ENCODE results near the gene RASSF4. TPM values are rescaled to one million over a fixed set of nuclear protein-coding genes. Genes with fewer than 3 reads are reported as not detected.

RASSF4 gene
- total RNA-seq, 1 donor from 2014 or later, result 29.2 TPM

DNA sequence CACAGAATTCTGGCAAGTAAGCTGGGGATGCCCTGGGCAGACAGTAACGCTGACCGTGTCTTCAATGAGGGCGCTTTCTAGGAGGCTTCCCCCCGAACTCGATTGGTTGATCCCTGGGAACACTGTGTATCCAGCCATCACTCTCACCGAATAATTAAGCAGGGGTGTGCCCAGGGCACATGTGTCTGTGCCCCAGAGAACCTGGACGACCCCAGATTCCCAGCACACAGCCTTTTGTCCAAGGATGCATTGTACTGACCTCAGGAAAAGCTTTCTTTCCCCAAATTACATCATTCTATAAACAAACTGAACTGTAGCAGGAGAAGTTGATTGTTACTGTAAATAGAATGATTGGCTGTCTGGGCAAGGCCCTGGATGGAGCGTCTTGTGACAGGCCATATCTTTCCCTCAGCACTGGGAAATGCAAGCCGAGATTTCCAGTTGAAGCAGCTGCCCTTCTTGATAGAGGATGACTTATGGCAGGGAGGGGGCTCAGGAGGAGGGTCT is 25.6 kb downstream of the RASSF4 start:
- Histone ChIP-seq H3K4me1 (peaks cover 26% of the 10 kb centered on the region), H3K4me3 (no peak overlapping the region), H3K36me3 (no peaks in the 10 kb centered on the region), H3K27ac (peak overlapping the region; percentile 33), H3K27me3 (no peaks in the 10 kb centered on the region), H3K9me3 (no peaks in the 10 kb centered on the region)
- DNase-seq (ENCODE audit: extremely low spot score in 2 of 2), result no peak
- no peak for TF ChIP-seq CTCF (IDR thresholded peaks at IDR 0.05)
- TF ChIP-seq POLR2AphosphoS5 (IDR thresholded peaks at IDR 0.05; ENCODE audit: insufficient read depth in 1 of 2, low read depth in 1 of 2), result no peak
- TF ChIP-seq POLR2A (IDR thresholded peaks at IDR 0.05), result no peak
- intact Hi-C loops (cut with DNase I), result no loop called here

GRCh38 chr10:44986179-44986578 is 26.6 kb downstream of the RASSF4 start:
- intact Hi-C loops (cut with DNase I), result no loop called here
- no peaks in the 10 kb centered on the region for H3K27me3 ChIP-seq
- TF ChIP-seq POLR2AphosphoS5 (IDR thresholded peaks at IDR 0.05; ENCODE audit: insufficient read depth in 1 of 2, low read depth in 1 of 2), result no peak
- TF ChIP-seq POLR2A (IDR thresholded peaks at IDR 0.05), result no peak
- no peak for TF ChIP-seq CTCF (IDR thresholded peaks at IDR 0.05)
- peak overlapping the region; percentile 7 for H3K27ac ChIP-seq
- DNase-seq (ENCODE audit: extremely low spot score in 2 of 2), result no peak
- H3K4me3 ChIP-seq, result no peak overlapping the region
- no peaks in the 10 kb centered on the region for H3K36me3 ChIP-seq
- H3K9me3 ChIP-seq, result no peaks in the 10 kb centered on the region
- H3K4me1 ChIP-seq, result peaks cover 16% of the 10 kb centered on the region

DNA sequence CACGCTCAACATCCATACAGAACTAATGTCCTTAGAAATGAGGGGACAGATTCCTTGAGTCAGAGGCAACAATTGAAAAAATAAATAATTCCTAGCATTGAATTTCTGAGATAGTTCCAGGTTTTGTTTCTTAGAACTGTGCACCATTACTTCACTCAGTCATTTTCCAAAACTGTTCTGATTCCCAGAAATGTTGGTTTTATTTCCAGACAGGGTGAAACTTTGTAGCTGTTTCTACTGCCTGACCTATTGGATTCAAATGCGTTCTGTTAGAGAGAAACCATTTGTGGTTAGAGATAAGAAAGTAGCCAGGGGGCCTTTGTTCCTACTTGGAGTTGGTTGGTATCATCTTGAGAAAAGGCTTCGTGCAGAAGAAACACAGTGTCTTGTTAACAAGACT is 27.1 kb downstream of the RASSF4 start:
- Histone ChIP-seq H3K27ac (peak overlapping the region; percentile 7), H3K9me3 (no peaks in the 10 kb centered on the region), H3K36me3 (no peaks in the 10 kb centered on the region), H3K27me3 (no peaks in the 10 kb centered on the region), H3K4me1 (peaks cover 13% of the 10 kb centered on the region), H3K4me3 (no peak overlapping the region)
- TF ChIP-seq POLR2AphosphoS5 (IDR thresholded peaks at IDR 0.05; ENCODE audit: insufficient read depth in 1 of 2, low read depth in 1 of 2) (no peak), CTCF (IDR thresholded peaks at IDR 0.05) (no peak), POLR2A (IDR thresholded peaks at IDR 0.05) (no peak)
- intact Hi-C loops (cut with DNase I), result no loop called here
- no peak for DNase-seq (ENCODE audit: extremely low spot score in 2 of 2)

- H3K4me3 ChIP-seq, result no peak overlapping the region
- no peak for DNase-seq (ENCODE audit: extremely low spot score in 2 of 2)
- no peak for TF ChIP-seq CTCF (IDR thresholded peaks at IDR 0.05)
- TF ChIP-seq POLR2AphosphoS5 (IDR thresholded peaks at IDR 0.05; ENCODE audit: insufficient read depth in 1 of 2, low read depth in 1 of 2), result no peak
- no peak for TF ChIP-seq POLR2A (IDR thresholded peaks at IDR 0.05)
- no peaks in the 10 kb centered on the region for H3K36me3 ChIP-seq
- peaks cover 18% of the 10 kb centered on the region for H3K4me1 ChIP-seq
- no peaks in the 10 kb centered on the region for H3K27me3 ChIP-seq
- H3K27ac ChIP-seq, result no peak overlapping the region
- intact Hi-C loops (cut with DNase I), result no loop called here
- H3K9me3 ChIP-seq, result no peaks in the 10 kb centered on the region
Observed at GRCh38 chr10:44988957-44989585, 29.5 kb downstream of the RASSF4 start.

GRCh38 chr10:44989597-44990301 is 30.1 kb downstream of the RASSF4 start:
- no peak for TF ChIP-seq CTCF (IDR thresholded peaks at IDR 0.05)
- no peak for TF ChIP-seq POLR2AphosphoS5 (IDR thresholded peaks at IDR 0.05; ENCODE audit: insufficient read depth in 1 of 2, low read depth in 1 of 2)
- no peak for TF ChIP-seq POLR2A (IDR thresholded peaks at IDR 0.05)

More at GRCh38 chr10:44989597-44990301, 30.1 kb downstream of the RASSF4 start:
- Histone ChIP-seq H3K27me3 (no peaks in the 10 kb centered on the region), H3K4me1 (peaks cover 23% of the 10 kb centered on the region), H3K9me3 (no peaks in the 10 kb centered on the region), H3K27ac (no peak overlapping the region), H3K36me3 (no peaks in the 10 kb centered on the region), H3K4me3 (no peak overlapping the region)
- peak in 1 of 2 donors; percentile 77 for DNase-seq (ENCODE audit: extremely low spot score in 2 of 2)
- intact Hi-C loops (cut with DNase I), result no loop called here
